Endothelial cell of umbilical vein (primary cell): ENCODE measurements around the gene SKAP1. TPM values are rescaled to one million over a fixed set of nuclear protein-coding genes. Genes with fewer than 3 reads are reported as not detected.

Source experiments
- BruUV-seq: library from RNA; stranded (reverse); fragments of 400-500 nt; replicated peaks from 2 replicates; lab custom pipeline; 2021; lab: Mats Ljungman, UMichigan
- CTCF ChIA-PET: fragments of 300-600, 350-600 bp; sonication (Branson Sonifier 250); formaldehyde crosslinking; loops from one replicate; lab custom pipeline; 2021; ENCODE audit warnings: antibody characterized with exemption, inconsistent platforms; lab: Charles Lee
- POLR2A ChIA-PET: fragments of 300-600, 350-600 bp; sonication (Branson Sonifier 250); formaldehyde crosslinking; loops from one replicate; lab custom pipeline; 2021; ENCODE audit warnings: antibody characterized with exemption, inconsistent platforms; lab: Charles Lee
- DNase-seq: peaks from one replicate; pipeline ENCODE4 v3.0.0-alpha.2; 2011; ENCODE audit warnings: low read depth, low spot score
- FAIRE-seq: peaks from 2 replicates; lab custom pipeline; 2011; peaks lifted over from hg19 to GRCh38; lab: Jason Lieb, UNC
- H2AFZ ChIP-seq: 2 replicates; pipeline ENCODE4 v1.6.0; 2012; ENCODE audit warnings: low read depth, low read length, control low read depth, inconsistent platforms
- H3K27ac ChIP-seq: 2 replicates; pipeline ENCODE4 v1.5.1; 2011; ENCODE audit warnings: low read depth, mild to moderate bottlenecking, control low read depth, low read length, moderate library complexity; ENCODE audit not compliant: insufficient read depth
- H3K27me3 ChIP-seq, 2 experiments: 2 replicates each; pipeline versions ENCODE4 v1.6.0 to v1.6.1; 2011; ENCODE audit warnings: low read length in 2 of 2, mixed read lengths in 1 of 2; ENCODE audit not compliant: control insufficient read depth in 2 of 2, insufficient read depth in 2 of 2
- H3K36me3 ChIP-seq, 2 experiments: 2 replicates in 1 of 2; 3 replicates in 1 of 2; pipeline ENCODE4 v1.5.1; 2011; ENCODE audit warnings: low read length in 2 of 2, mild to moderate bottlenecking in 1 of 2, moderate library complexity in 1 of 2; ENCODE audit not compliant: control insufficient read depth in 2 of 2, insufficient read depth in 2 of 2; ENCODE audit errors: extremely low read depth in 1 of 2
- H3K4me1 ChIP-seq: 3 replicates; pipeline ENCODE4 v1.5.1; 2011; ENCODE audit warnings: mild to moderate bottlenecking, low read length; ENCODE audit not compliant: control insufficient read depth, insufficient read depth; ENCODE audit errors: extremely low read depth
- H3K4me2 ChIP-seq: 2 replicates; pipeline ENCODE4 v1.6.1; 2011; ENCODE audit warnings: low read length, control low read depth, mixed read lengths; ENCODE audit not compliant: insufficient read depth
- H3K4me3 ChIP-seq, 3 experiments: fragments of 200-600 bp in 1 of 3; sonication (generic), shearing (Covaris generic) in 1 of 3; replicated peaks in 1 of 3; 2 replicates each; pipeline ENCODE4 v1.5.1; 2011 to 2016; ENCODE audit warnings: control low read depth in 3 of 3, low read length in 3 of 3, mild to moderate bottlenecking in 2 of 3, inconsistent platforms in 1 of 3, low read depth in 1 of 3, moderate library complexity in 1 of 3; ENCODE audit not compliant: insufficient read depth in 1 of 3
- H3K79me2 ChIP-seq: 2 replicates; pipeline ENCODE4 v1.6.0; 2012; ENCODE audit warnings: low read length, inconsistent platforms; ENCODE audit not compliant: control insufficient read depth, insufficient read depth
- H3K9ac ChIP-seq: replicated peaks from 2 replicates; pipeline ENCODE3; 2011; ENCODE audit warnings: low read length, control low read depth; ENCODE audit not compliant: insufficient read depth; ENCODE audit errors: extremely low read depth
- H3K9me1 ChIP-seq: replicated peaks from 3 replicates; pipeline ENCODE4 v1.6.0; 2011; ENCODE audit warnings: mild to moderate bottlenecking, low read length; ENCODE audit not compliant: control insufficient read depth, insufficient read depth; ENCODE audit errors: extremely low read depth
- H3K9me3 ChIP-seq: replicated peaks from 2 replicates; pipeline ENCODE4 v1.5.1; 2012; ENCODE audit warnings: low read length, inconsistent platforms; ENCODE audit not compliant: control insufficient read depth, insufficient read depth
- H4K20me1 ChIP-seq: replicated peaks from 2 replicates; pipeline ENCODE3; 2011; ENCODE audit warnings: mild to moderate bottlenecking, low read length; ENCODE audit not compliant: control insufficient read depth, insufficient read depth; ENCODE audit errors: extremely low read depth
- EZH2 ChIP-seq: IDR thresholded peaks from 2 replicates; pipeline ENCODE4 v1.6.1; 2012; ENCODE audit warnings: borderline replicate concordance, low read depth, mild to moderate bottlenecking, moderate library complexity, low read length, inconsistent platforms; ENCODE audit not compliant: severe bottlenecking
- FOS ChIP-seq: IDR thresholded peaks from 2 replicates; pipeline ENCODE4 v1.6.1; 2011; ENCODE audit warnings: mild to moderate bottlenecking, low read length, moderate library complexity, borderline replicate concordance; ENCODE audit not compliant: insufficient read depth
- JUN ChIP-seq: IDR thresholded peaks from 2 replicates; pipeline ENCODE4 v1.6.1; 2011; ENCODE audit warnings: borderline replicate concordance, low read depth; ENCODE audit not compliant: insufficient read length, insufficient read depth
- dilution Hi-C: fragments of 300-500 bp; cut with MboI; formaldehyde crosslinking; loops from one replicate; pipeline ENCODE4 v1.15.0; 2019; ENCODE audit warnings: low sequenced_read_pairs; ENCODE audit not compliant: extremely low pct_ligation_motif_present
- intact Hi-C: fragments of 100-400 bp; cut with micrococcal nuclease; formaldehyde crosslinking; loops from one replicate; pipeline ENCODE4 v1.10.0; 2022
- polyA plus RNA-seq, 4 experiments: library from polyadenylated mRNA; depleted of rRNA in 3 of 4; stranded (reverse) in 3 of 4; unstranded in 1 of 4; fragments of >200 nt; gene quantifications; 2 replicates each; pipeline versions ENCODE4 v1.2.1 to v1.2.3, GENCODE V29; 2011 to 2012; ENCODE audit warnings: missing spikeins in 1 of 4
- total RNA-seq: library from RNA; stranded (reverse); gene quantifications from 2 replicates; pipeline ENCODE4 v1.2.3, GENCODE V29; 2021
- TF ChIP-seq, protein P1 (sequence below): IDR thresholded peaks from 2 replicates; pipeline ENCODE4 v1.6.1; 2011; ENCODE audit not compliant: insufficient read depth, insufficient read length
- TF ChIP-seq, protein P2 (sequence below), 2 donors: IDR thresholded peaks; 1 replicate in 1 of 2; 2 replicates in 1 of 2; pipeline ENCODE4 v1.5.1; 2011; ENCODE audit warnings: low read length in 2 of 2, mild to moderate bottlenecking in 2 of 2, moderate library complexity in 2 of 2, control low read depth in 1 of 2, inconsistent platforms in 1 of 2, low read depth in 1 of 2; ENCODE audit not compliant: insufficient read depth in 1 of 2; ENCODE audit errors: extremely low read depth in 1 of 2

SKAP1 gene
- total and polyA plus RNA-seq, 2 donors (not counting 3 experiments of a cell fraction or from before 2014, with no cell fraction given): 0.75 TPM; not detected in 1

DNA sequence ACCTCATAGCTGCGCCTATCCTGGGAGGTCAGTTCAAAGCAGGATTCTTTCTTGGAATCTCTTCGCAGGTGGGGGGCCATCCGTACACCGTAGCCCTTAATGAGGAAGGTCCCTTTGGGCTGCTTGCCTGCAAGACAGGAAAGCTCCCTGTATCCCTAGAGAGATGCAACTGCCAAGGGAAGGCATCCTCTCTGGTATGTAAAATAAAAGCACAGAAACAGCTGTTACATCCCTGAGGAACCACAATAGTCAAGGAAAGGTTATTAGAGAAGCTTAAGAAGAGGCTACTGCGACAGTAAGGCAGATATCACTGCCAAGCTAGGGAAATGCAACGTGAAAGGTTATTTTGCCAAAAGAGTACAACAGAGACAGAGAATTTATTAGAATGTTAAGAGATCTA lies 245.3 kb downstream of the SKAP1 start:
- H2AFZ ChIP-seq: no peak overlapping the region
- BruUV-seq: no TSS peak
- ChIA-PET POLR2A (no interaction called here), CTCF (interaction anchor here (0.7 to 1.5 kb wide), 5 partner anchors 12 to 452 kb away, joined by 3 to 4 read pairs (median 3); no protein-coding TSS in a partner anchor)
- intact Hi-C loops (no loop called here), dilution Hi-C loops (no loop called here)
- peaks cover 9 to 15% of the 10 kb centered on the region in 2 experiments for H3K27me3 ChIP-seq
- no peak overlapping the region for H3K27ac ChIP-seq
- no peak overlapping the region for H3K9ac ChIP-seq
- no peaks in the 10 kb centered on the region for H4K20me1 ChIP-seq
- no peaks in the 10 kb centered on the region for H3K79me2 ChIP-seq
- H3K4me3 ChIP-seq: no peak overlapping the region
- no peaks in the 10 kb centered on the region for H3K9me3 ChIP-seq
- FAIRE-seq (no peak), DNase-seq (no peak)
- H3K36me3 ChIP-seq: no peaks in the 10 kb centered on the region
- no peak overlapping the region for H3K4me2 ChIP-seq
- H3K4me1 ChIP-seq: no peaks in the 10 kb centered on the region
- no peak for TF ChIP-seq FOS
- TF ChIP-seq, protein P1, sequence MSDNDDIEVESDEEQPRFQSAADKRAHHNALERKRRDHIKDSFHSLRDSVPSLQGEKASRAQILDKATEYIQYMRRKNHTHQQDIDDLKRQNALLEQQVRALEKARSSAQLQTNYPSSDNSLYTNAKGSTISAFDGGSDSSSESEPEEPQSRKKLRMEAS: no peak
- TF ChIP-seq EZH2: no peak
- no peaks in the 10 kb centered on the region for H3K9me1 ChIP-seq

DNA sequence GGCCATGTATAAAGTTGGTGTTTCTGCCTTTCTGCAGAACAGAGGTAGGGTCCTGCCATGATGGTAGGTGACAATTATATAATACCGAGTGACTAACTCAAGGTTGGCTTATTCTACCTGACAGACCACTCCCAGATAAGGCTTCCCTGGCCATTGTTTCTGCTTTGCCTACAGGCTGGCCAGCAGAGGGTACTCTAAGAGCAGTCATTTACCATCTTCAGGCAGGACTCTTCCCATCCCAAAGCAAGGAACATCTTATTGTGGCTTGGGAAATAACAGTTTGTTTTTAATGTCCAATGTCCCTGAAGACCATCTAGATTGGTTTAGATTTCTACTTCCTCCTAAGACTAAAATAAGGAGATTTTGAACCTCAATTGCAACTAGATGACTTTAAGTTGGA lies 248.4 kb downstream of the SKAP1 start:
- FAIRE-seq: peak; percentile 95
- Histone ChIP-seq H4K20me1 (no peaks in the 10 kb centered on the region), H3K27me3 (peaks cover 9 to 23% of the 10 kb centered on the region in 2 experiments), H3K4me3 (no peak overlapping the region), H3K36me3 (no peaks in the 10 kb centered on the region), H3K9me1 (no peaks in the 10 kb centered on the region), H2AFZ (no peak overlapping the region), H3K27ac (no peak overlapping the region), H3K4me1 (no peaks in the 10 kb centered on the region), H3K9me3 (no peaks in the 10 kb centered on the region), H3K4me2 (no peak overlapping the region), H3K9ac (no peak overlapping the region), H3K79me2 (no peaks in the 10 kb centered on the region)
- ChIA-PET CTCF (interaction anchor here (0.6 to 2.9 kb wide), 15 partner anchors 8 to 274 kb away, joined by 3 to 13 read pairs (median 4); no protein-coding TSS in a partner anchor), POLR2A (no interaction called here)
- intact Hi-C loops: no loop called here
- dilution Hi-C loops: no loop called here
- no peak for TF ChIP-seq JUN
- TF ChIP-seq, protein P2, sequence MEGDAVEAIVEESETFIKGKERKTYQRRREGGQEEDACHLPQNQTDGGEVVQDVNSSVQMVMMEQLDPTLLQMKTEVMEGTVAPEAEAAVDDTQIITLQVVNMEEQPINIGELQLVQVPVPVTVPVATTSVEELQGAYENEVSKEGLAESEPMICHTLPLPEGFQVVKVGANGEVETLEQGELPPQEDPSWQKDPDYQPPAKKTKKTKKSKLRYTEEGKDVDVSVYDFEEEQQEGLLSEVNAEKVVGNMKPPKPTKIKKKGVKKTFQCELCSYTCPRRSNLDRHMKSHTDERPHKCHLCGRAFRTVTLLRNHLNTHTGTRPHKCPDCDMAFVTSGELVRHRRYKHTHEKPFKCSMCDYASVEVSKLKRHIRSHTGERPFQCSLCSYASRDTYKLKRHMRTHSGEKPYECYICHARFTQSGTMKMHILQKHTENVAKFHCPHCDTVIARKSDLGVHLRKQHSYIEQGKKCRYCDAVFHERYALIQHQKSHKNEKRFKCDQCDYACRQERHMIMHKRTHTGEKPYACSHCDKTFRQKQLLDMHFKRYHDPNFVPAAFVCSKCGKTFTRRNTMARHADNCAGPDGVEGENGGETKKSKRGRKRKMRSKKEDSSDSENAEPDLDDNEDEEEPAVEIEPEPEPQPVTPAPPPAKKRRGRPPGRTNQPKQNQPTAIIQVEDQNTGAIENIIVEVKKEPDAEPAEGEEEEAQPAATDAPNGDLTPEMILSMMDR (IDR thresholded peaks at IDR 0.05; ENCODE audit: extremely low read depth in 1 of 2, insufficient read depth in 1 of 2, low read depth in 1 of 2, low read length in 2 of 2): peak; percentile 37 to 52
- BruUV-seq: no TSS peak
- DNase-seq: peak; percentile 31
